ENCODE measurements around the gene PTPN20.

The PTPN20 gene

DNA sequence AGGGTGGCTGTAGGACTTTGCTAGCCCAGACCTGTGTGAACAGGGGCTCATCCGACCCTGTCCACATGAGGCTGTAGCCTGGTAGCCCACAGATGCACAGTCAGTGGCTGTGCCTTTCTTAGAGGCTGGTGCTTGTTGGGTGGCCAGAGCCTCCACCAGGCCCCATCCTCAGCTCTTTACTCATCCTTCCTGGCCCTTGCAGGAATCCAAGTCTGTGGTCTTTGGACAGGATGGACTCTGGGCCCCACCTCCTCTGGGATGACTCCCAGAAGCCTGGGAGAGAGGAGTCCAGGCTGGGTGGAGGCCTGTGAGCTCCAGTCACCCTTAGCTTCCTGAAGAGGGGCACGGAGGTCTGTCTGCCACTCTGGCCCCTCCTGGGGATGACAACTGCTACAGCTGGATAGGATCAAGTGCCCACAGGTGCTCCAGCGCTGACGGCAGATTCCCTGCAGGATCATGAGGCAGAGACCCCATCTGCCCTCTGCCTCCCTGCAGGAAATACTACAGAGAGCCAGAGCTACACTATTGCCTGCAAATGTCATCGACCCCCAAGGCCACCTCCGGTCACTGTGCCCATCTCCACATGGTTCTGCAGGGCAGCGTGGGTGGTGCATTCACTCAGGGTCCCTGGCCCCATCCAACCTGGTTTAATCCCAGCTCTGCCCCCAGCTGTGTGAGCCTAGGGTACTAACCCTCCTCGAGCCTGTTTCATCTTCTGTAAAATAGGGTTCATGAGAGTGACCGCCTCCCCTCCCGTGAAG lies 114.5 kb downstream of the PTPN20 start:
- H3K4me3 ChIP-seq (ENCODE audit: low read length): no peak overlapping the region
- no peak for TF ChIP-seq ZNF274 (IDR thresholded peaks at IDR 0.05; ENCODE audit: low read depth, low read length)

DNA sequence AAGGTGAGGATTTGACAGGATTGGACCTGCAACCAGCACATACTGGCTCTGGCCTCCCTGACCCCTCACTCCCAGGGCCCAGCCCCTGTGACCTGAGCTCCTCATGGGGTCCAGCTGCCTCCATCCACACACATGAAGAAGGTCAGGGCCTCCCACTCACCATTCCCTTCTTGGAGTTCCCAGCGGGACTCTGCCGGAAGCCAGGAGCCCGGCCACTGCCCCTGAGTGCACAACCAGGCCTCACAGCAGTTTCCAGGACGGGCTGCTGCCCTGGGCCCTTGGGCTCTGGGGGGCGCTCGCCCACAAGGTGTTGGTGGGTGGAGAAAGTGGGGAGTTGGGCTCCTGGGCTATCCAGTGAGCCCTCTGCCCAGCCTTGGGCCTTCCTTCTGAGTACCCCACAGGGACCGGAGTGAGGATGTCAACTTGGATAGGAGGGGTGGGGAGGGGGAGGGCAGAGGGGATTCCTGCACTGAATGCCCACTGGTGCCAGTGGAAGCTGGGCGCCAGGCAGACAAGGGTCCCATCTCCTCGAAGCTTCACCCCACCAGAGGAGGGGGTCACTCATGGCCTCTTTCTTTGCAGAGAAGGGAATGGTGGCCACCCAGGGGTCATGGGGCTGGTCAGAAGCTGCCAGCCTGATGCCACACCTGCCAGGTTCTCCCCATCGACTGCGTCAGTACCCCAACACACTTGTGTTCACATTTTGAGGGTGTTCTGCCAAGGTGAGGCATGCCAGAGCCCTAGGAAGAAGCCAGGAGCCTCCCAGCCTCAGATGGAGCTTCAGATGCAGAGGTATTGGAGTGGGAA lies 115.3 kb downstream of the PTPN20 start:
- H3K4me3 ChIP-seq (ENCODE audit: low read length): no peak overlapping the region
- TF ChIP-seq ZNF274 (IDR thresholded peaks at IDR 0.05; ENCODE audit: low read depth, low read length): no peak

DNA sequence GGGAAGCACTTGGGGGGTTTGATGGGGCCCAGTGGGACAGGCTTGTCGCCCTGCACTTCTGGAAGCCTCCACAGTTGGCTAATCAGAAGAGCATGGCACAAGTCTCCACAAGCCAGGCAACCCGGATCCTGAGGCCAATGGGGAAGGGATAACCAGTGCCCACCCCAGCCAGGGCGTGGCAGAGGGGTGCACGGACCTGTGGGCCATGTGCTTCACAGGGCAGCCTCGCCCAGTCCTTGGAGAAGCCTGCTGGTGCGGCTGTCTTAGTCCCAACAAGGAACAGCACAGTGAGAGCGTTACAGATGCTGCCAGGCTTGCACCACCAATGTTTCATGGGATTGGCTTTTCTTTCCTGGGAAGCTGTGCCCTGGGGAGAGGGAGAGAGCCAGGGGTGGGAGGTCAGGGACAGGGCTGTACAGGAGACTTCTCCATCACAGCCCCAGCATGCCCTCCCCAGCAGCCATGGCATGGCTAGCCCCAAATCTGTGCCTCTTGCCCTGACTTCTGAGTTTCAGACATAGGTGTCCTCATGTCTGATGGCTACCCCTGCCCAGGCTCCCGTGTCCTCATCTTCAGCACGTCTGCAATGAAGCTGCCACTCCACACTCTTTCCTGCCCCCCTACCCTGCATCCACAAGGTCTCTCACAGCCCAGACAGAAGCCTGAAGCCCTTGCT lies 116.0 kb downstream of the PTPN20 start:
- no peak overlapping the region for H3K4me3 ChIP-seq (ENCODE audit: low read length)

DNA sequence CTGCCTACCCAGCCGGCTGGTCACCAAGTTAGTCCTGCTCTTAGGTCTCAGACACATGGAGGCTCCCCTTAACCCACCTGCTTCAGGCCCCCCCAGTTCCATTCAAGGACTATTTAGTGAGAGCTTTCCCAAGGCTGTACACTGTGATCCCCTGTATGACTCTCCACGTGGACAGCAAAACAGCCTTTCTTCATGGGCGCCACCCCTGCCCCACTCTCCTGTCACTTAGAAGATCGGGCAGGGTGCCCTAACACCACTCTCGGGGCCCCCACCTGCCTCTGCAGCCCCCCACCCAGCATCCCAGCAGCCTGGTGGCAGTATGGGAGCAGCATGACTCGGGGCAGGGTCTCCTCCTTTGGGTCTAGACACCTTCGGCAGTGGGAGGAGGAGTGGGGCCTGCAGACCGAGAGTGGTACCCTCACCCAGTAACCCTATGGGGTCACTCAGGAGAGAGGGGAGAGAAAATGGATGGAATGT lies 116.6 kb downstream of the PTPN20 start:
- no peak overlapping the region for H3K4me3 ChIP-seq (ENCODE audit: low read length)
- no peak for TF ChIP-seq ZNF274 (IDR thresholded peaks at IDR 0.05; ENCODE audit: low read depth, low read length)

More for the DNA sequence above, 116.0 kb downstream of the PTPN20 start:
- no peak for TF ChIP-seq ZNF274 (IDR thresholded peaks at IDR 0.05; ENCODE audit: low read depth, low read length)

DNA sequence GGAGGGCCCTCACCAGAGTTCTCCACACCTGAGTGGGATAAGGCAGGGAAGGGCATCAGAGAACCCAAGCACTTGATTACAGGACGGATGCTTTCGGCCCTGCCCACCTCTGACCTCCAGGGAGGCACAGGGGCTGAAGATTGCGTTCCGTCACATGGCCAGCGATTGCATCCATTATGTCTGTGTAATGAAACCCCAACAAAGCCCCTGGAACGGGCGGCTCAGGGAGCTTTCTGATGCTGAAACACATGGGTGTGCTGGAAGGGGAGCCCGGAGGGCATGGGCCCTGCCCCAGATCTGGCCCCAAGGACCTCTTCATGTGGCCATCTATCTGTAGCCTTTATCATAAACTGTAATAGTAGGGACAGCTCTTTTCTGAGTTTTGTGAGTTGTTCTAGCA lies 117.2 kb downstream of the PTPN20 start:
- no peak for TF ChIP-seq ZNF274 (IDR thresholded peaks at IDR 0.05; ENCODE audit: low read depth, low read length)
- no peak overlapping the region for H3K4me3 ChIP-seq (ENCODE audit: low read length)

DNA sequence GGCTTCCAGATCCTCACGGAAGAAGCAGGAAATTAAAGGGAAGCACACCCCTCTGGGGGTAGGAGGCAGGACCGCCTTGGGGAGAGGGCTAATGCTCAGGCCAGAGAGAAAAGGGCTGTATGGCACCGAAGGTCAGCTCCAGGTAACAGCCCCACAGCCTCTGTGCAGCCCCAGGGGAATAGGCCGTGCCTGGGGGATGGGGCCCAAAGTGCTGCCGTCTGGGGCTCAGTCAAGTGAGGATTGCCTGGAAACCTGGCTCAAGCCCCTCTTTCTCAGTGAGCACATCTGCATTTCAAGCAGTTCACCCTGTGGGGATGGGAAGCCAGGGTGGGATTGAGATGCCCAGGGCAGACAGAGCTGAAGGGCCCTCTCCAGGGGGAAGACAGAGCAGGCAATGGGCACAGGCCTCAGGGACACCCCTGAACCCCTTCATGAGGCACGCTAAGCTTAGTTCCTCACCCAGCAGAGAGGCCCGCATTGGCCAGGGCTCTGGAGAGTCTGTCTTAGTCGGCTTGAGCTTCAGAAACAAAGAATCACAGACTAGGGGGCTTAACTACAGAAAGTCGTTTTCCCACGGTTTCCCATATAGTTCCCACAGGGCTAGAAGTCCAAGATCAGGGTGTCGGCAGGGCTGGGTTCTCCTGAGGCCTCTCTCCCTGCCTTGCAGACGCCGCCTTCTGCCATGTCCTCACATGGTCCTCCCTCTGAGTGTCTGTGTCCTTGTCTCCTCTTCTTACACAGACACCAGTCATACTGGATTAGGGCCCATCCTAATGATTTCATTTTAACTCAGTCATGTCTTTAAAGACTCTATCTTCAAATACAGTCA lies 118.2 kb downstream of the PTPN20 start:
- no peak overlapping the region for H3K4me3 ChIP-seq (ENCODE audit: low read length)
- TF ChIP-seq ZNF274 (IDR thresholded peaks at IDR 0.05; ENCODE audit: low read depth, low read length): no peak

DNA sequence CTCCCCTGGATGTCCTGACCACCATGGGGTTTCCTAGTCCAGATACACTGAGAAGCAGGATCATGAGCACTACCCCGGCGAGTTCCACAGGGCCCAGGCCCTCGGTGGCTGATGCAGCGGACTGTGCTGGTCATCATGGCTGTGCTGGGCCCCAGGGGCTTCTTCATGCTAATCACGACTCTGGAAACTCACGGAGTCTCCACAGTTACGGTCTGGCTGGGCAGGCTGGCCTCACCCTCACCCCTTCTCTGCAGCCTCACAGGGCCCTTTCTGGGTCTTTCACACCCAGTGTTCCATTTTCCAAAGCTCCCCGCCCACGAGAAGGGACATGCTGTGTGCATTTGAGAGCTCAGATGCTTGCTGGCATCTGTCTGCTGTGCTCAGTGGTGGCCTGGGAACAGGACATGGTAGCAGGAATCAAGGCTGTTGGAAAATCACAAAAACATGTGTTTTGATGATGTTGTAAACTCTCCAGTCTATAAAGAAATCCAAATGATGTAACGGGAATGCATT lies 119.0 kb downstream of the PTPN20 start:
- H3K4me3 ChIP-seq (ENCODE audit: low read length): no peak overlapping the region
- no peak for TF ChIP-seq ZNF274 (IDR thresholded peaks at IDR 0.05; ENCODE audit: low read depth, low read length)

DNA sequence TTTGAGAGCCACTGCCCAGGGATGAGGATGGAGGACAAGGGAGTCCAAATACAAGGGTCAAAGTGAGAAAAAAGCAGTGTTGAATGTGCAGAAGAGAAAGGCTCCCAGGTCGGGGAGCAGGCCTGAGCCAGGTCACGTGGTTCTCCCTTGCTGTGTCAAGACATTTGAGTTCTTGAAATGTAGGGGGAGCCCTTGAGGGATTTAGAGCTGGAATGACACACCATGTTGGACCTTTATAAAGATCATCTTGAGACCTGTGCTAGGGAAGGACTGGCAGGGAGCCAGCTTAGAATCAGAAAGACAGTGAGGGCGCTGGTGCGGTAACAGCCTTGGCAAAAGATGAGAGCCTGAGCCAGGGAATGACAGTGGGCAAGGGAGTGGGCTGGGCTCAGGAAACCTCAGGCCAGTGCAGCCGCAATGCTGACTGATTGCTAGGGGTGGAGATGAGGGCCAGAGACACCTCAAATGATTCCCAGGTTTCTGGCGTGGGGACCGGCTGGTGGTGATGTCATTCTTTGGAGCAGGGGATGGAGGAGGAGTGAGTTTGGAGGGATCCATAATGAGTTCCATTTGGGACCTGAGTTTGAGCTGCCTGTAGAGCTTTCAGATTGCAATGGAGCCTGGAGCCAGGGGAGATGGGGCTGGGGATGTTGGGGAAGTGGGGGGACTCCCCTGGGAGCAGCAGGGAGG lies 120.1 kb downstream of the PTPN20 start:
- H3K4me3 ChIP-seq (ENCODE audit: low read length): no peak overlapping the region
- no peak for TF ChIP-seq ZNF274 (IDR thresholded peaks at IDR 0.05; ENCODE audit: low read depth, low read length)

DNA sequence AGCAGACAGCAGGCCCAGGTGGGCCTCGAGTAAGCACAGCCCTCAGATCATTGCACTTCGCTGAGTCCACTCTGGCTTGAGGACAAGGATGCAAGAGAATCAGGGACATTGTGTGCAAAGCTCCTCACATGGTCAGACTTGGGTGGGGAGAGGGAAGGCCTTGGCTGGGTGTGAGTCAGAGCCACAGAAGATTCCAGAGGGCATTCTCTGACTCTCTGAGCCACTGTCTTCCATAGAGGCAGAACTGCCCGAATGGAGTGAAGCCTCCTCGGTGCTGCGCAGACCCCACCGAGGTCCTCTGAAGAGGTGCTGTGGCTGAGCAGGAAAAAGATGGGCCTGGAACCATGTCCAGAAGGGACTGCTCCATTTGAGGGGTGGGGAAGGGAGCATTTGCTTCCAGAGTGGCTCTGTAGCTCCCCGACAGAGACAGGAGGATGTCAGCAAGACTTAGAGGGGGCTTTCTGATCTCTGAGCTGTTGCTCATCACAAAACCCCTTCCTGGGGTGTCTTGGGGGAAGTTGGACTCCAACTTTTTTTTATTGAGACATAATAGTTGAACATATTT lies 120.8 kb downstream of the PTPN20 start:
- no peak overlapping the region for H3K4me3 ChIP-seq (ENCODE audit: low read length)
- TF ChIP-seq ZNF274 (IDR thresholded peaks at IDR 0.05; ENCODE audit: low read depth, low read length): no peak

DNA sequence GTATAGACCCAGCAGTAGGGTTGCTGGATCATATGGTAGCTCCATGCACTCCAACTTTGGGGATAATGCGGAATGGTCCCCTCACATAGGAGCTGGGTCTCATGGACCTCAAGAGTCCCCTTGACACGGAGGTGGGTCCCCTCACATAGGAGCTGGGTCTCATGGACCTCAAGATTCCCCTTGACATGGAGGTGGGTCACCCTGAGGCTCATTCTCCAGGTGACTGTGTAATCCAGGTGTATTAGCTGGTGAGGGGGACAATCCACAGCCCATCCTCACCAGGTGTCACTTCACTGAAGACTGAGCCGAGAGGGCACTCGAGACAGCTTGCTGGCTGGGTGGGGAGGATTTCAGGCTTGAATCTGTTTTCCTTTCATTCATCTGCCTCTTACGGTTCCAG lies 121.9 kb downstream of the PTPN20 start:
- no peak overlapping the region for H3K4me3 ChIP-seq (ENCODE audit: low read length)
- no peak for TF ChIP-seq ZNF274 (IDR thresholded peaks at IDR 0.05; ENCODE audit: low read depth, low read length)

DNA sequence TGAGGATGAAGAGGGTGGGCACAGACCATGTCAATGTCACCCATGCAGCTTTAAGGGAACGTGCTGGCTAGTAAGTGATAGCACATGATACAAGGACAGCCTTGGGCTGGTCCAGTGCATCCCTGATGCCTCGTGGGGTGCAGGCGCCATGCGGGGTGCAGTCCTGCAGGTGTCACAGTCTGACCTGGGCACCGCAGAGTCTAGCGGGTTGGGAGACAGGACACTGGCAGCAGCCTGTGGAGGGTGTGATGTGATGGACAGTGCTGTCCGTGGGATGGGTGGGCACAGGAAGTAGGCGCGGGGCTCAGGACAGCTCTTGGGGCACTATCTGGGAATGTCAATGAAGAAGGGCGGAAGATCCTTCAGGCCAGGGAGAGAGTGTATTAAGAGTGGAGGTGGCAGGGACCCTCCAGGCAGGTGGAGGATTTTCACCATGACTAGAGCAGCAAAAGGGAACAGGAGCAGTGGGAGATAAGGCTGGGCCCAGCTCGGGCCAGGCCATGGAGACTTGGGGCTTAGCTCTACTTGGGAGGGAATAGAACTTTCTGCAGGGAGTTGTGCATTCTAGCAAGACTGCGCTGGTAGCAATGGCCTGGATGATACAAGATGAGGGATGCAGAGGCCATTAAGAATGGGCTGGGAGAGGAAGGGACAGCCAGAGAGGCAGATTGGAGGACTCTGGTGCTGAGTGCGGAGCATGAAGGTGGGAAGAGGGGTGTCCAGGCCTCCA lies 122.5 kb downstream of the PTPN20 start:
- TF ChIP-seq ZNF274 (IDR thresholded peaks at IDR 0.05; ENCODE audit: low read depth, low read length): no peak
- no peak overlapping the region for H3K4me3 ChIP-seq (ENCODE audit: low read length)

DNA sequence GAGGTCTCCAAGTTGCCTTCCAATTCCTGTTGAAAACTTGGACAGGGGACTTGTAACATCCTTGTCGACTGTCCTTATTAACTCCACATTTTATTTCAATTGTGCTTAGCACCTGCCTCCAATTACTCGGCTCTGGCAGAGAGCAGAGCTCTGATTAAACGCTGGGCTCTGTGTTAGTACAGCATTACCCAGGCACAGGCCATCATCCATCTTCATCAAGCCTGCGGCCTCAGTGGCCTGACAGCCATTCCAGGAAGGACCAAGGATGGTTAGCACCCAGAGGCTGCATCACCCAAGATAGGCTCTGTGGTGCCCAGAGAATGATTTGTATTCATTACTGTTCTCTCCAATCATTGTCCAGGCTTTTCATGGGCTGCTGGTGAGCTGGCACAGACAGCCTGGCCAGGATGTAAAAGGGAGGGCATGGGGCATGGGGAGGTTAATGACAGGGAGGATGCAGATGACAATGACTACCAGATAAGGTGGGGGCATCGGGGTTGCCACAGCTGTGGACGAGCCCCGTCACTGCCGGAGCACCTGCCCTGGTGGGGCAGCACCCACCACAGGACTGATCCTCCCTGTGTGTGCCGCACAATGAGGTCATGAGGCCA lies 123.3 kb downstream of the PTPN20 start:
- no peak overlapping the region for H3K4me3 ChIP-seq (ENCODE audit: low read length)
- TF ChIP-seq ZNF274 (IDR thresholded peaks at IDR 0.05; ENCODE audit: low read depth, low read length): no peak
